Activated gamma-delta T cell treated with Interleukin-2 at 50 U/mL for 16 hours (primary cell): ENCODE results near the gene WNT6.

Experiments used
- DNase-seq: peaks from one replicate; pipeline ENCODE4 v3.0.0-alpha.2; 2020

Gene WNT6

DNA sequence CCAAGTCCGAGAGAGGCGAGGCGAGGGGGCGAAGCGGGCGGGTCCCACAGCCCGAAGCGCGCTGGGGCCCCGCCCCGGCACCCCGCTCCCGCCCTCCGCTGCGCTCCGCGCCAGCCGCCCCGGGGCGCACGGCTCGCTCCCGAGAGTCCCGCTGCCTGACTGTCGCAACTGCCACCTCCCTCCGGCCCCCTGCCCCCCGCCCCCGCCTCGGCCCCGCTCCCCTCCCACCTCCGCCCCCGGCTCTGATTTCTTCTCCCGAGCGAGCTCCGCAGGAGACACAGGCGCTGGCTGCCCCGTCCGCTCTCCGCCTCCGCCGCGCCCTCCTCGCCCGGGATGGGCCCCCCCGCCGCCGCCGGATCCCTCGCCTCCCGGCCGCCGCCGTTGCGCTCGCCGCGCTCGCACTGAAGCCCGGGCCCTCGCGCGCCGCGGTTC, at the start of gene WNT6:
TSS of gene WNT6 (plus strand) at position 250 of the 432 bp plus-strand sequence. CDS start 233 bp downstream, outside the sequence.
- DNase-seq = no peak

DNA sequence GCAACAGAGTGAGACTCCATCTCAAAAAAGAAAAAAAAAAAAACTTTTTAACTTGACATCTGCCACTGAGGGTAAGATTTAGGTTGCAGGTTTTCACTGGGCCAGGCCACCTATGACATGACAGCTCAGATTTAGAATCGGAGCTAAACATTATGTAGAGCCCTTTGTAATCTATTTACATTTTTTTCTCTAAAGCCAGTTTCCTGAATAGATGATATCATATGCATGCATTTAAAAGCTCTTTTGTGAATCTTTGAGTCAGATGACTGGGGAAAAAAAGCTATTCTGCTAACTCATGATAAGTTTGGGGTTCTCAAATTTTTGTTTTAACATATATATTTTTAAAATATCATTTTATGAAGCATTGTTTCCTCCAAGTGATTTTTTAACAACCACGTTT, 49.3 kb upstream of the WNT6 start:
- no peak for DNase-seq

DNA sequence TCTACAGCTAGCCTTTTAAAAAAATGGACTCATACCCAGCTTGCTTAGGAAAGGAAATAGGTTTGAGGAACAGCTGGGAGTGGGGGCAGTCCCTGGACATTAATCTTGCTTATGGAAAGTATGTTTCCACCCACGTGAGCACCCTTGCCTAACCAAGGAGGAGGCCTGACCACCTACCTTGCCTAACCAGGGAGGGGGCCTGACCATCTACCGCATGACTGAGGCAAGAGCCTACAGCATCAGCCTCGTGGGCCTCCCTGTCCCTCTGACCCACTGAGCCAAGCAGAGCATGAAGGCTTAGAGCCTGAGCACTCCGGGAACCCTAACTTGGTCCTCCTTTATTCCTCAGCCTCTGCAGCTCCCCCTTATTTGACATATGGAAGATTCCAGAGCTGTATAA, 48.2 kb upstream of the WNT6 start:
- DNase-seq = no peak

DNA sequence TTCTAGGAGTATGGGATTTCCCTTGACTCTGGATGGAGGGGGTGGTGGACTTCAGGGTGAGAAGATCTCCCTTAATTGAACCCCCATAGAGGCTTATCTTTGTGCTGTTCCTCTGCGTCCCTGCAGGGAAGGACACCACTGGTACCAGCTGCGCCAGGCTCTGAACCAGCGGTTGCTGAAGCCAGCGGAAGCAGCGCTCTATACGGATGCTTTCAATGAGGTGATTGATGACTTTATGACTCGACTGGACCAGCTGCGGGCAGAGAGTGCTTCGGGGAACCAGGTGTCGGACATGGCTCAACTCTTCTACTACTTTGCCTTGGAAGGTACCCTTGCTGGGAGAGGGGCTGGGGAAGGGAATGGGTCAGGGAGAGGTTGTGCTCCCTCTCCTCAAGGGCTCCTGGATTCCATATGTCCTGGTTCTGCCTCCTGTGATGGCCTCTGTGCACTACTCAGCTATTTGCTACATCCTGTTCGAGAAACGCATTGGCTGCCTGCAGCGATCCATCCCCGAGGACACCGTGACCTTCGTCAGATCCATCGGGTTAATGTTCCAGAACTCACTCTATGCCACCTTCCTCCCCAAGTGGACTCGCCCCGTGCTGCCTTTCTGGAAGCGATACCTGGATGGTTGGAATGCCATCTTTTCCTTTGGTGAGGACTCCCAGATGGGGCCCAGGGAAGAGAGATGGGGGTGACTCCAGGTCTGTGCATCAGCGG, 47.3 kb upstream of the WNT6 start:
- no peak for DNase-seq

DNA sequence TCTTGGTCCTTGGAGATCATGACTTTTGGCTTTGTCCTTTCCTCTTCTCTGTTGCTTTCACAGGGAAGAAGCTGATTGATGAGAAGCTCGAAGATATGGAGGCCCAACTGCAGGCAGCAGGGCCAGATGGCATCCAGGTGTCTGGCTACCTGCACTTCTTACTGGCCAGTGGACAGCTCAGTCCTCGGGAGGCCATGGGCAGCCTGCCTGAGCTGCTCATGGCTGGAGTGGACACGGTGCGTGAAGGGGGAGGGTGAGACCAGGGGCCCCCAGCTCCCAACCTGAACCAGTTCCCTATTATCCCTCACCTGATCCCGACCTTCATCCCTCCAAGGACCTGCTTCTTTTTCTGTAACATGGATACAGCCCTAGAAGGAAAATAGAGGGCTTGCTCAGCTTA, 46.7 kb upstream of the WNT6 start:
- no peak for DNase-seq

DNA sequence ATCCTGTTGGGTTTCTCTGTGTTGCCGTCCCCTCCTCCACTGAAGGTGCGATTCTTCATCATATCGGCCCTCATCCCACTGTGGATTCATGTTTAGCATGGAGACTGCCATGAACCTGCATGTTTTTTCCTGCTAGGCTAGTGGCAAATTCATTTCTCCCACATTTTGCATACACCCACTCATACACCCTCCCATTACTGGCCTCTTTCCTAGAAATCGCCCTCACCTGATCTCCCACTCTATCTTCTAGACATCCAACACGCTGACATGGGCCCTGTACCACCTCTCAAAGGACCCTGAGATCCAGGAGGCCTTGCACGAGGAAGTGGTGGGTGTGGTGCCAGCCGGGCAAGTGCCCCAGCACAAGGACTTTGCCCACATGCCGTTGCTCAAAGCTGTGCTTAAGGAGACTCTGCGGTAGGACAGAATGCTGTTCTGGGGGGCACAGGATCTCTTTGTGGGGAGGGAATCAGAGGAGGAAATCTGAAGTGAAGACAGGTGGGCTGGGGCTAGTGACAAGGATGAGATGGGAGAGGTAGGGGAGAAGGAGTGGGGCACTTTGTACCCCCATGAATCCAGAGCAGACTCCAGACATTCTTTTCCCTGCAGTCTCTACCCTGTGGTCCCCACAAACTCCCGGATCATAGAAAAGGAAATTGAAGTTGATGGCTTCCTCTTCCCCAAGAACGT, 45.7 kb upstream of the WNT6 start:
- no peak for DNase-seq

DNA sequence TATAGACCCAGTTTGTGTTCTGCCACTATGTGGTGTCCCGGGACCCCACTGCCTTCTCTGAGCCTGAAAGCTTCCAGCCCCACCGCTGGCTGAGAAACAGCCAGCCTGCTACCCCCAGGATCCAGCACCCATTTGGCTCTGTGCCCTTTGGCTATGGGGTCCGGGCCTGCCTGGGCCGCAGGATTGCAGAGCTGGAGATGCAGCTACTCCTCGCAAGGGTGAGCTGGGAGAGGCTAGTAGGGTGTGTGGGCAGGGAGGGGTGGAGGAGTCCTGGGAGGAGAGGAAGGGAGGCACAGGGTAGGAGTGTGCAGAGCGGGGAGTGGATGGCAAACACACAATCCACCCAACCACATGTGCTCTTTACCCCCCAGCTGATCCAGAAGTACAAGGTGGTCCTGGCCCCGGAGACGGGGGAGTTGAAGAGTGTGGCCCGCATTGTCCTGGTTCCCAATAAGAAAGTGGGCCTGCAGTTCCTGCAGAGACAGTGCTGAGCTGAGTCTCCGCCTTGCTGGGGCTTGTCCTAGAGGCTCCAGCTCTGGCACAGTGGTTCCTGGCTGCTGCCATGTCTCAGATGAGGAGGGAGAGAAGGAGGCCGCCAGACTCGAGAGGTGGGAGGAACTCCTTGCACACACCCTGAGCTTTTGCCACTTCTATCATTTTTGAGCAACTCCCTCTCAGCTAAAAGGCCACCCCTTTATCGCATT, 44.9 kb upstream of the WNT6 start:
- DNase-seq = no peak

DNA sequence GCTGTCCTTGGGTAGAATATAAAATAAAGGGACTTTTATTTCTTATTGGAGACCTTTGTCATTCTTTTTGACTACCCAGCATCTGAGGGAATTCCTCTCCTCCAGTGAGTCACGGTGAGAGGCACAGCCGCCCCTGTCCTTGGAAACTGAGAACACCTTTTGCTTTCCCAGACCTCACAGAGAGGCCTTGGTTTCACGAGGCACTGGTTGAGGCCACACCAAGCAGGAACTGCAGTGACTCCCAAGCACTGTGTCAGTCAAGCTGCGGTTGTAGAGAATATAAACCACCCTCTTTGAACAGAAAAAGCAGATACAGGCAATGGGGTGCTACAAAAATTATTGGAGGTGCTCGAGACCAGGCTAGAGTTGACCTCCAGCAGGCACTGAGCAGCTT, 44.4 kb upstream of the WNT6 start:
- DNase-seq = no peak

DNA sequence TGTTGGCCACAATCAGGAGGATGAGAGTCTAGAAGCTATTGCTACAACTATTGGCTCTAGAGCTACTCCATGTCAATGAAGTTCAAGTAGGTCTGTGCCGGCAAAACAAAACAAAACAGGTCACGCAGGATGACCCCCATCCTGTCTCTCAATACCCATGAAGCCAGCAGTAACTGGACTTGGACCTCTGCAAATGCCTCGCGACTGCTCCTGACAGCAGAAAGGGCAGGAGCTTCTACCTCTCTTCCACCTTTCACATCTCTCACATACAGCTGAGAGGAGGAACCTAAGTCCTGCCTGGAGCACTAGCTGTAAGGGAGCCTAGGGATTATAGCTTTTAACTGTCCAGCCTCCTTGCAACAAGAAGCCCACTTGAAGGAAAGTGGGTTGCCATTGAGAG, 44.0 kb upstream of the WNT6 start:
- no peak for DNase-seq

DNA sequence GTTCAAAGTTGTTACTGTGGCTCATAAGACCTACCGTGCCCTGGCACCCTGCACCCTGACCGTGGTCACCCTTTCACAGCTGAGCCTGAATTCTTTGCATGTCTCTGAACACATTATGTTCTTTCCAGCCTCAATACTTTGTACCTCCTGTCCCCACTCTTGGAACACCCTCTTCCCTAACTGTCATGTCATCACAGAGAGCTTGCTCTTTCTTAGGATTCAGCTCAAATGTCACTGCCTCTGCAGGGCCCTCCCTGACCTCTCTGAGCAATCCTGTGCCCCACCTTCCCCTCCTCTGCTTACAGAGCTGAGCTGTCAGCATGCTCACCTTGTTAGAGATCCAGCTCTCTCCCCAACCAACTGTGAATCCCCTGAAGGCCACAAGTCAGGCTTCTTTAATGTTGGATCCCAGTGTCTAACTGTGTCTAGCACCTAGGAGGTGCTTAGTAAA, 43.0 kb upstream of the WNT6 start:
- DNase-seq = no peak

DNA sequence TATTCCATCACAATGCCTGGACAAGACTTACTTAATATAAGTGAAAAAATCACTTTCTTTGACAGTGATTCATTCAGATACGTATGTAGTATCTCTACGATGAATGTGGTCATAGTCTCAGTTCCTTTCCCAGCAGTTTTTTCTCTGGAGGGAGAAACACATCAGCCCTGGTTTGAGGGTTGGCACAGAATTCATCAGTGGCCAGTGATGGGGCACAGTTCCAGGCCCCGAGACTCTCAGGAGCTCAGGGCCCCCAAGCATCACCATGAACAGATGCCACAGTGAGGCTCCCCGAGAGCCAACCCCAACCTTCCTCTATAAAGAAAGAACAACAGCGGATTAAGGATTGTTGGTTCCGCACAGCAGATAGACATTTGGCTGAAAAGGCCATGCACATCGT, 40.5 kb upstream of the WNT6 start:
- no peak for DNase-seq

DNA sequence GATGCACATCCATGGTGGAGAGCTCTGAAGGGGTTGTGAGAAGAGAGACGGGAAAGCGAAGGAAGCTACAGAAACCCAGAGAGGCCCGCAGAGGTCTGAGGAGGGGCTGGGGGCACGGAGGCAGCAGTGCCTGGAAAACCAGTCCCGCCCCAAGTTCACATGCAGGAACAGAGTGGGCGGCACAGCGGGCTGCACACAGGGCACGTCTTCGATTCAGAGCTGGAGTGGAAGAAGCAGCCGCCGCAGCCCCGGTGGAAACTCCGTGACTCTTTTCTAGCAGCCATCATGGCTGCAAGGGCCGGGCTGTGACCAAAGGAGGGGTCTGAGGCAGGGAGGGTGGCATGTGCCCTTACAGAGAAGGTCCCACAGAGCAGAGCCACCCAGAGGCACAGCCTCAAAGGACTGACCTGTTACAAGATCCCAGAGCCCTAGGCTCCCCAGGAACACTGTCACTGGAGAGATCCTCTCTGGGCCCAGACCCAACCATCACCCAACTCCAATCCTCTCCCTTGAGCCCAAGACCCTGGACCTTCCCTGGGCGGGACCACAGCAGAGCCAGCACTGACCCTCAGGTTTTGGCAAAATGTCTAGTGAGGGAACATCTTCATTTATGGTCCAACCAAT, 38.7 kb upstream of the WNT6 start:
- no peak for DNase-seq

DNA sequence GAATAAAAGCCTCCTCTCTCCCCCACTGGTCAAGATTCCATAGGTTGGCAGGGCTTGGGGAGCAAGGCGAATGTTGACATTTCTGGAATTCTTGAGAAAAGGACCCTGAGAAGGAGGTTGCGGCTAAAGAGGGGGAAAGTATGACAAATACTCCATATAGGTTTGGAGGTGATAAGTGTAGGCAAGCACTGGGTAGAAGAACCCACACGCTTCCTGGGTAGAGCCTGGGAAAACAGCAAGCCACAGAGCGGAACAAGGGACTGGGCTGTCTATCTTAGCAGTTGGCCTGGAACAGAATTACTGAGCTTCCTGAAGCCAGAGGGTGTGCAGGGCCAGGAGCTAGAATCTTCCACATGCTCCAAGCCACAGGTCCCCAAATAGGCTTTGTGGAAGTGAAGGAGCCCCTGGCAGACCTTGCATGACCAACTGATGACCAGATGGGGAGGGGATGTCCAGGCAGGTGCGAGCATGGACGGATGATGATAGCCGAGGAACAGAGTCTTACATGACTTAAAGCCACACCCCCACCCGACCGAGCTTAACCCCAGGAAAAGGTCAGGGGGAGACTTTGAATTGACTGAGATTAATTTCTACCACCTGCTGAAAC, 37.9 kb upstream of the WNT6 start:
- no peak for DNase-seq

DNA sequence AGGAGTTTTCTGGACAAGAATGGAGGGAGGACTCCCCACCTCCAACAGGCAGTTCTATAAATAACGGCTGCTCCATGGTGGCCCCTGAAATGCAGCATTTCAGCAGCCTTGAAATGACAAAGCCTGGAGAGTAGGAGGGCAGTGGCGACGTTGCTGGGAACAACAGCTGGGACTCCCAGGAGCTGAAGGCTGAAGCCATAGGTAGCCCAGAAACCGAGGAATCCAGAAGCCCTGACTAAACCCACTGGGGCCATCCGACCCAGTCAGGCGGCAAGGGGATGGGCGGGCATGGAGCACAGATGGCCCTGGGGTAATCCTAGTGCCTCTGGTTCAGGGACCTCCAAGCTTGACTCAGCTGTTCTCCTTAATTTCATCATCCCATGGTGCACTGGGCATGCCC, 37.0 kb upstream of the WNT6 start:
- no peak for DNase-seq

DNA sequence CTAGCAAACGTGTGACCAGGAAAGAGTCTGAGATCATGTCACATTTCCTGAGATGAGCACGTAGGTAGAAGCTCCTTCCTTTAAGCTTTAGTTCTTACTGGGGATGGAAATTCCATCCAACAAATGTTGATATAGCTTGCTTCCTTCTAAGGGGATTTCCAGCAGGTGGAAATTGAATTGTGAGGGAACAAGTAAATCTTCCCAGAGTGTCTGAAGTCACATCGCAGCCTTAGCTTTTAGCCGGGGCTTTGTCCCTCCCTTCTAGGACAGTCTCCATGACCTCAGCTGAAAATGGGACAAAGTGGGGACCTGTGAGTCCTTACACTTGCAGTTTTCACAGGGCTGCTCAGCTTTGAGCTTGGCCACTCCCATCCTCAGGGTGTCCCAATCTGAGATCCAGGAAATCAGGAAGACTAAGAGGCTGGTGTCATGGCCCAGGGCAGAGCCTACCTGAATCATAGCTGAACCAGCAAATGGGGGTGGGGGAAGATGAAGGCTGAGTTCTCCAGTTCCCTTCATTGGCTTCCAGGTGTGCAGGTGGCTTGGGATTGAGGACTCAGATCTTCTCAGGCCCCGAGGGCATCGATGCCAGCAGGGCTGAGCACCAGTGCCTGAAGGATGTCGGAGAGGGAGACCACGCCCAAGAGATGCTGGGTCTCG, 36.3 kb upstream of the WNT6 start:
- DNase-seq = no peak

DNA sequence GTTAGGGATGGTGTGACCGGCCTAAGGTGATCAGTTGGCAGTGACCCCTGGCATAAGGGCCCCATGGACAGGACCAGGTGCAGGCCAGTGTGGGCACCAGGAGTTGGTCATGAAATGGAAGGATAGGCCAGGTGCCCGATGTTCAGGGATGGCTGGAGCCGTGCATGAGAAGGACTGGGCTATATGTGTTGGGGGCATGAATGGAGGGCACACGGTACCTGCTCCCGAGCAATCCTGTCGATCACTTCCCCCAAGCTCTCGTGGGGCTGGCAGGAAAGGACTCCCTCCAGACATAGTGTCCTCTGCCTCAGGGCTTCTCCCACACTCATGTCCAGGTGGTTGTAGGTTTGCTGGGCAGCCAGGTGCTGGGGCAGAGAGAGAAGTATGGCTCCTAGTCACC, 35.6 kb upstream of the WNT6 start:
- DNase-seq = no peak

DNA sequence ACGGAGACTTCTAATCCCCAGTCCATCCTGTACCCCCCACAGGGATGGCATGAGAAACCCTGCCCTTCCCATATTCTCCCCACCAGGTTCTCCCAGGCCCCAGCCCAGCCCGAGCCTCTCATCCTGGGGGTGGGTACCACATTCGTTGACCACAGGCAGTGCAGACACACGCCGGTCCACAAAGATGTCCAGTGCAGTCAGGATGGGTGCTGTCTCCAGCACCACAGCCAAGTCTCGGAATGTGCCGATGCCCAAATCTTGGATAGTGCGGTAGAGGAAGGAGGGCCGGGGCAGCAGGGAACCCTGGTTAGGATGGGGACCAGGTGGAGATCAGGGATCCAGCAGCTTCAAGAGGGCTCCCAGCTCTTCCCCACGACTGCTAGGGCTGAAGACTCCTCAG, 32.8 kb upstream of the WNT6 start:
- no peak for DNase-seq

DNA sequence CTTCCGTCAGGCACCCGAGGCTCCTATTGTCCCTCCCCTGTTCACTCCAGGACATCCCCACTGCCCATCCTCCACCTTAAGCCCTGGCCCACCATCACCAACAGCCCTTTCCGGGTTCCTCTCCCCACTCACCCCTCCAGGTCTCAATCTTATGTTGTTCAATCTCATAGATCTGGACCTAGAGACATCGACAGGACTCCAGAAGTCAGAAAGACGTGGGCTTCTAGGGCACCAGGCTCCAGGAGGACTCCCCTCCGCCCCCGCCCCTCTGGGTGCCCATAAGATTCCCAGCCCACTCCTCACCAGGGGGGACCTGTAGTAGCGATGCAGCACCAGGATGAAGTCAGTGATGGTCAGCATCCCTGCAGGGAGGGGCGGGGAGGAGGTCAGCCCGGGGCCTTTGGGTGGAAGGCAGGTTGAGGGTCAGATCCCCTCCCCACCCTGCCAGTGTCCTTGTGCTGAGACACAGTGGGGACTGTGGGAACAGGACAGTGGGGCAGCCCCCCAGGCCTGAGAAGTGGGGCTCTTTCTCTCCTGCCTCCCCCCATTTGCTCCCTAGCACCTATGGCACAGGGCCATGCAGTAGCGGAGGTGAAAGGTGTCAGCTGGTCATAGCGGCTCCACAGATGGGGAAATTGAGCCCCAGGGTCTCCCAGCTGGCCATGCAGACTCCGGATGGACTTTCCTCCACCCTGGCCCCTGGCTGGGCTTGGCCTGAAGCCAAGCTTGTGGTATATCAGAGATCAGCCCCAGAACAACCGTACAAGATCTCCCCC, 31.7 kb upstream of the WNT6 start:
- no peak for DNase-seq

DNA sequence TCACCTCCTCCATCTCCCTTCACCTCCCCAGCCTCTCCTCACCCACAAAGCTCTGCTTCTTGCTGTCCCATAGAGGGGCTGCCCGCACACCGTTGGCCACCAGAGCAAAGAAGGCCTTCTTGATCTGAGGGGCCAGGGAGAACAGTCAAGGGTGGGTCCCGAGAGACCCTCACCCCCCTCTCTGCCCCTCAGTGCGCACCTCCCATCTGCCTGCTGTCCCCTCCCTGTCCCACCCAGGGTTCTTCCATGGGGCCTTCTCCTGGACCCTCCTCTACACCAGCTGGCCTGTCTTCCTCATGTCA, 31.2 kb upstream of the WNT6 start:
- DNase-seq = no peak

DNA sequence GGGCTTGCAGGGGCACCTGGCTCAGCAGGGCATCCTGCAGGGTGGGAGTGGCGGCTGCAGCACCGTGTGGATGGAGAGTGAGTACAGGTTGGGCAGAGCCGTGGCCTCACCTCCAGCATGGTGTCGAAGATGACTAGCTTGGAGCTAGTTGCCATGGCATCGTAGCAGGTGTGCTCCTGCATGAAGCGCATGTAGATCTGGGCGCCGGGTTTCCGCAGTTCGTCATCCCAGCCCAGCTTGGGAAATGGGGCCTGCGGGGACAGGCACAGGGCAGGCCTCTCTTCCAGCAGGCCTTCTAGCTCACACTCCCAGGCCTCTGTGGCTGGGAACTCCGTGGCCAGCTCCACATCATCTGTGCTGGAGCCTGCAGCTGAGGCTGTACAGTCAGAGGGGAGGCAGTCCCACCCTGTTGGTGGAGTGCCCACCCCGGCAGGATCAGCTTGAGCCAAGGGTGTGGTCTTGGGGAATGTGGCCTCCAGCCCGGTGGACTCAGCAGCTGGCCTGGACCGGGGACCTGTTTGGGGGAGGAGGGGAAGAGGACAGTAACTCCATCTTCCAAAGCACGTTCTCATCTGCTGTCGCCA, 29.6 kb upstream of the WNT6 start:
- DNase-seq = no peak

DNA sequence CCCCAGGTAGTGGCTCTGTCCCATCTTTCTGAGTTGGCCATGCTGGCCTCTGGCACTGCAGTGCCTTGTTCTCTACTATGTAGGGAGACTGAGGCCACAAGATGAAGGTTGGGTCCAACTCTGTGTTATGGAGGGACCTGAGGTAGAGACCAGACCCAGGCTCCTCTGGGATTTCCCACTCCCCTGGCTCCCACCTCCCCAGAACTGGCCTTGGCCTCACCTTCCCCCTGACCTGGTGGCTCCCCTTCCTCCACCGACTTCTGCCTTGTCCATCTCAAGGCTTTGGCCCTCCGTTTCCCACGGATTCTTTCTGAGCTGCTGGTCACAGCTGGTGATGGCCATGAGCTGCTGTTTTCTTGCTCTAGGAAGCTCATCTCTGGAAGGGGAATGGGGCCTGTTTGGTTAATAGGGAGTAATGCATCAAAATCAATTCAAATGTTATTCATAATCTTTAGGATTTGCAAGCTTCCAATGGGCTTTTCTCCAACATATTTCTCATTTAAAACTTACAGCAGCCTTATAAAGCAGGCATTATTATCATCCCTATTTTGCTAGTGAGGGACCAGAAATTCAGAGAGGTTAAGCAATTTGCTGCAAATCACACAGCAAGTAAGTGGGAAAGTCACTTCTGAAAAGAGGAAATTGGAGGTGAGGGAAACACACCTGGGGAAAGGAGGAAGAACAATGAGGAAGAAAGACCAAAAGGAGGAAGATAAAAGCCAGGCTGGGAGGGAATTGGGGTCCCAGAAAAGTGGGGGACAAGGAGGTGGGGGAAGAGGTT, 28.9 kb upstream of the WNT6 start:
- no peak for DNase-seq
